SU-DHL-6 (cell line): ENCODE results near the gene CCDC61.

Experiments
- H2AFZ ChIP-seq: fragments of 200-600 bp; sonication (generic); 2 replicates; pipeline ENCODE4 v1.6.1; 2014; ENCODE audit warnings: low read depth, mild to moderate bottlenecking, moderate library complexity, mixed read lengths, antibody characterized with exemption, low read length; ENCODE audit not compliant: severe bottlenecking
- H3F3A ChIP-seq: fragments of 200-600 bp; shearing (Covaris generic); 2 replicates; pipeline ENCODE4 v1.6.0; 2016; ENCODE audit warnings: antibody characterized with exemption, mild to moderate bottlenecking; ENCODE audit not compliant: insufficient read depth
- H3K27ac ChIP-seq: fragments of 200-600 bp; sonication (generic); 2 replicates; pipeline ENCODE4 v1.5.1; 2016; ENCODE audit warnings: low read depth, mild to moderate bottlenecking, low read length, moderate library complexity, mixed read lengths
- H3K27me3 ChIP-seq: fragments of 200-600 bp; sonication (generic), shearing (Covaris generic); 2 replicates; pipeline ENCODE4 v1.6.0; 2014; ENCODE audit warnings: mild to moderate bottlenecking, low read length
- H3K36me3 ChIP-seq: fragments of 200-600 bp; sonication (generic); 2 replicates; pipeline ENCODE4 v1.6.1; 2014; ENCODE audit warnings: mild to moderate bottlenecking, low read length, mixed read lengths
- H3K4me2 ChIP-seq: fragments of 300-600, 200-600 bp; shearing (Covaris generic), sonication (generic); 2 replicates; pipeline ENCODE4 v1.6.0; 2014; ENCODE audit warnings: low read length, low read depth, mild to moderate bottlenecking; ENCODE audit not compliant: poor library complexity, severe bottlenecking
- H3K4me3 ChIP-seq: fragments of 200-600 bp; sonication (generic); 2 replicates; pipeline ENCODE4 v1.5.1; 2014; ENCODE audit warnings: antibody characterized with exemption, low read length, mild to moderate bottlenecking, mixed read lengths; ENCODE audit not compliant: insufficient read depth, poor library complexity, severe bottlenecking
- H3K79me2 ChIP-seq: fragments of 200-600 bp; sonication (generic); 2 replicates; pipeline ENCODE4 v1.6.1; 2014; ENCODE audit warnings: mild to moderate bottlenecking, low read length, moderate library complexity; ENCODE audit not compliant: insufficient read depth
- H3K9ac ChIP-seq: fragments of 200-600 bp; sonication (generic); 2 replicates; pipeline ENCODE4 v1.7.0; 2014; ENCODE audit warnings: mild to moderate bottlenecking, low read length
- H3K9me2 ChIP-seq: fragments of 200-600 bp; sonication (generic); replicated peaks from 2 replicates; pipeline ENCODE4 v1.6.1; 2014; ENCODE audit warnings: low read length; ENCODE audit not compliant: insufficient read depth
- H3K9me3 ChIP-seq: fragments of 200-600 bp; sonication (generic); 2 replicates; pipeline ENCODE4 v1.6.1; 2014; ENCODE audit warnings: low read length, mixed read lengths; ENCODE audit not compliant: insufficient read depth
- H4K20me1 ChIP-seq: fragments of 200-600 bp; sonication (generic); 2 replicates; pipeline ENCODE4 v1.6.1; 2014; ENCODE audit warnings: low read depth, mild to moderate bottlenecking, antibody characterized with exemption, low read length, moderate library complexity, mixed read lengths
- CTCF ChIP-seq: fragments of 200-600 bp; sonication (generic); IDR thresholded peaks from one replicate; pipeline ENCODE4 v1.5.1; 2017; ENCODE audit warnings: antibody characterized with exemption, mild to moderate bottlenecking, low read length, moderate library complexity; ENCODE audit not compliant: insufficient read depth, poor library complexity, severe bottlenecking
- EZH2phosphoT487 ChIP-seq: fragments of 200-600 bp; sonication (generic), shearing (Covaris generic); conservative IDR thresholded peaks from 2 replicates; pipeline ENCODE4 v1.6.1; 2018; ENCODE audit warnings: mild to moderate bottlenecking, antibody characterized with exemption, low read length, moderate library complexity, mixed read lengths

CCDC61 gene

GRCh38 chr19:45998834-45999233 is 3.6 kb downstream of the CCDC61 start:
- Histone ChIP-seq H3K4me3 (no peak overlapping the region), H3F3A (no peaks in the 10 kb centered on the region), H4K20me1 (no peaks in the 10 kb centered on the region), H3K9ac (no peak overlapping the region), H3K4me2 (no peak overlapping the region), H3K27ac (no peak overlapping the region), H3K9me2 (no peaks in the 10 kb centered on the region), H3K79me2 (0 out of 2 replicates have a peak, but pooled peaks cover 5% of the 10 kb centered on the region), H3K9me3 (no peaks in the 10 kb centered on the region), H3K36me3 (no peaks in the 10 kb centered on the region), H3K27me3 (no peaks in the 10 kb centered on the region), H2AFZ (no peak overlapping the region)
- TF ChIP-seq CTCF: no peak
- no peak for TF ChIP-seq EZH2phosphoT487

GRCh38 chr19:45999653-46000121 is 4.4 kb downstream of the CCDC61 start:
- no peak overlapping the region for H3K4me3 ChIP-seq
- no peak overlapping the region for H3K4me2 ChIP-seq
- H3K79me2 ChIP-seq: 0 out of 2 replicates have a peak, but pooled peaks cover 5% of the 10 kb centered on the region
- no peak for TF ChIP-seq CTCF
- no peak for TF ChIP-seq EZH2phosphoT487
- no peaks in the 10 kb centered on the region for H3K27me3 ChIP-seq
- no peaks in the 10 kb centered on the region for H3K9me2 ChIP-seq
- H3K36me3 ChIP-seq: no peaks in the 10 kb centered on the region
- no peak overlapping the region for H3K9ac ChIP-seq
- no peak overlapping the region for H3K27ac ChIP-seq
- H3F3A ChIP-seq: no peaks in the 10 kb centered on the region
- H4K20me1 ChIP-seq: no peaks in the 10 kb centered on the region
- H2AFZ ChIP-seq: no peak overlapping the region
- H3K9me3 ChIP-seq: no peaks in the 10 kb centered on the region

- Histone ChIP-seq H4K20me1 (no peaks in the 10 kb centered on the region), H3F3A (no peaks in the 10 kb centered on the region), H3K9me3 (no peaks in the 10 kb centered on the region), H3K4me2 (peak overlapping the region; percentile 17), H3K79me2 (0 out of 2 replicates have a peak, but pooled peaks cover 2% of the 10 kb centered on the region), H3K36me3 (no peaks in the 10 kb centered on the region), H3K27ac (no peak overlapping the region), H2AFZ (no peak overlapping the region), H3K9me2 (no peaks in the 10 kb centered on the region), H3K9ac (no peak overlapping the region), H3K27me3 (no peaks in the 10 kb centered on the region), H3K4me3 (no peak overlapping the region)
- TF ChIP-seq CTCF (no peak), EZH2phosphoT487 (no peak)
Measured at GRCh38 chr19:46000491-46001246, 5.4 kb downstream of the CCDC61 start.
